ENCODE data around the gene PNPLA6. TPM values are rescaled to one million over a fixed set of nuclear protein-coding genes. Genes with fewer than 3 reads are reported as not detected.
A peak's percentile ranks its signal among the peaks of the same experiment; 100 is the strongest.

The PNPLA6 gene
- total RNA-seq, 1 experiment from 2014 or later, result 67.6 TPM

DNA sequence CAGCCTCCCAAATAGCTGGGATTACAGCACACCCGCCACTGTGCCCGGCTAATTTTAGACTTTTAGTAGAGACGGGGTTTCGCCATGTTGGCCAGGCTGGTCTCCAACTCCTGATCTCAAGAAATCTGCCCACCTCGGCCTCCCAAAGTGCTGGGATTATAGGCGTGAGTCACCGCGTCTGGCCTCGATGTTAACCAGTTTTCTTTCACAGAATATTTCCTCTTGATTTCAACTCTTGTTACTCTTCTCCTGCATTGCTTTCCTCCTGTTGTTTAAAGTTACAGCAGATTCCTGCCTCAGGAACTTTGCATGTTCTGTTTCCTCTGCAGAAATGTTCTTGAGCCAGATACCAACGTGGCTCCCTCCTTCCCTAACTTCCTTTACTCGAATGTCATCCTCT, 43.0 kb upstream of the PNPLA6 start:
- TF ChIP-seq, protein P1, sequence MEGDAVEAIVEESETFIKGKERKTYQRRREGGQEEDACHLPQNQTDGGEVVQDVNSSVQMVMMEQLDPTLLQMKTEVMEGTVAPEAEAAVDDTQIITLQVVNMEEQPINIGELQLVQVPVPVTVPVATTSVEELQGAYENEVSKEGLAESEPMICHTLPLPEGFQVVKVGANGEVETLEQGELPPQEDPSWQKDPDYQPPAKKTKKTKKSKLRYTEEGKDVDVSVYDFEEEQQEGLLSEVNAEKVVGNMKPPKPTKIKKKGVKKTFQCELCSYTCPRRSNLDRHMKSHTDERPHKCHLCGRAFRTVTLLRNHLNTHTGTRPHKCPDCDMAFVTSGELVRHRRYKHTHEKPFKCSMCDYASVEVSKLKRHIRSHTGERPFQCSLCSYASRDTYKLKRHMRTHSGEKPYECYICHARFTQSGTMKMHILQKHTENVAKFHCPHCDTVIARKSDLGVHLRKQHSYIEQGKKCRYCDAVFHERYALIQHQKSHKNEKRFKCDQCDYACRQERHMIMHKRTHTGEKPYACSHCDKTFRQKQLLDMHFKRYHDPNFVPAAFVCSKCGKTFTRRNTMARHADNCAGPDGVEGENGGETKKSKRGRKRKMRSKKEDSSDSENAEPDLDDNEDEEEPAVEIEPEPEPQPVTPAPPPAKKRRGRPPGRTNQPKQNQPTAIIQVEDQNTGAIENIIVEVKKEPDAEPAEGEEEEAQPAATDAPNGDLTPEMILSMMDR (IDR thresholded peaks at IDR 0.05; ENCODE audit: insufficient read depth in 1 of 2, low read depth in 1 of 2, low read length in 1 of 2, severe bottlenecking in 1 of 2, unreplicated experiment in 1 of 2), result no peak
- intact Hi-C loops (cut with micrococcal nuclease; ENCODE audit: unreplicated experiment), result no loop called here
- Histone ChIP-seq H3K4me3 (ENCODE audit: low read depth, low read length) (no peak overlapping the region), H3K36me3 (ENCODE audit: control insufficient read depth, insufficient read depth, low read length) (no peaks in the 10 kb centered on the region), H3K9me3 (no peaks in the 10 kb centered on the region), H3K4me1 (peaks cover 4% of the 10 kb centered on the region; the same call in 1 of the 2 replicates), H3K27me3 (replicated peaks; ENCODE audit: control insufficient read depth, insufficient read depth, low read length) (no peaks in the 10 kb centered on the region)
- BruUV-seq (replicated peaks), result no TSS peak
- Mint-ChIP-seq H3K27ac (ENCODE audit: unreplicated experiment) (no peak overlapping the region), H3K9me3 (ENCODE audit: unreplicated experiment) (no peaks in the 10 kb centered on the region), H3K27me3 (ENCODE audit: insufficient read depth, unreplicated experiment) (no peaks in the 10 kb centered on the region), H3K4me1 (ENCODE audit: low read depth, unreplicated experiment) (peaks cover 13% of the 10 kb centered on the region), H3K4me3 (ENCODE audit: unreplicated experiment) (no peak overlapping the region), H3K36me3 (ENCODE audit: insufficient read depth, unreplicated experiment) (peaks cover 9% of the 10 kb centered on the region)
- DNase-seq, result no peak
- ChIA-PET POLR2A (interaction anchor here (0.5 kb wide), 1 partner anchor 16 kb away, joined by 3 read pairs; no protein-coding TSS in a partner anchor), CTCF (no interaction called here)

DNA sequence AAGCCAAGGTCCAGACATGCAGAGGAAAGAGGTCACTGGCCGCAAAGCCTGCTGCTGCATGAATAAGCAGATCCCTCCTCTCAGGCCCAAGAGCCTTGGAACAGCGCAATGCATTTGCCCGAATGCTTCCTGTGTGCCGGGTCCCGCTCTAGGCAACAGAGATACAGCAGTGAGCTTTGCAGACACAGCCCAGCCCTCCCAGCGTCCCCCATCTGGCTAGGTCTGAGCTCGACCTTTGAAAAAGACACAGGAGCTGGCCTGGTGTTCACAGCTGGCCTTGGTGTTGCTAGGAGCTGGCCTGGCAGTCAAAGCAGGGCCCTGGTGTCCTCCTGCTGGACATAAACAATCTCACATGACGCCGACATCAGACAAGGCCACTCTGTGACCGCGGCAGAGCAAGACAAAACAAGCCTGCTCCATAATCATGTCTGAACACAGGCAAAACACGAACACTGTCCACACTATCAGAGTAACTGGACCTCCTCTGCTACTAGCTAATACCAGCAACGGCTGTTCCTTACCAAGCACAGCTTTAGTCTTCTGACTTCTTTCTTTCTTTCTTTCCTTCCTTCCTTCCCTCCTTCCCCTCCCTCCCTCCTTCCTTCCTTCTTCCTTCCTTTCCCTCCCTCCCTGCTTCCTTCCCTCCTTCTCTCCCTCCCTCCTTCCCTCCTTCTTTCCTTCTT, 41.0 kb upstream of the PNPLA6 start:
- Mint-ChIP-seq H3K4me1 (ENCODE audit: low read depth, unreplicated experiment) (peaks cover 13% of the 10 kb centered on the region), H3K9me3 (ENCODE audit: unreplicated experiment) (no peaks in the 10 kb centered on the region), H3K36me3 (ENCODE audit: insufficient read depth, unreplicated experiment) (peaks cover 2% of the 10 kb centered on the region), H3K4me3 (ENCODE audit: unreplicated experiment) (no peak overlapping the region), H3K27me3 (ENCODE audit: insufficient read depth, unreplicated experiment) (no peaks in the 10 kb centered on the region), H3K27ac (ENCODE audit: unreplicated experiment) (no peak overlapping the region)
- H3K4me1 ChIP-seq, result peaks cover 4% of the 10 kb centered on the region; the same call in 1 of the 2 replicates
- intact Hi-C loops (cut with micrococcal nuclease; ENCODE audit: unreplicated experiment), result no loop called here
- H3K4me3 ChIP-seq (ENCODE audit: low read depth, low read length), result no peak overlapping the region
- no TSS peak for BruUV-seq (replicated peaks)
- H3K9me3 ChIP-seq, result no peaks in the 10 kb centered on the region
- H3K27me3 ChIP-seq (replicated peaks; ENCODE audit: control insufficient read depth, insufficient read depth, low read length), result no peaks in the 10 kb centered on the region
- H3K36me3 ChIP-seq (ENCODE audit: control insufficient read depth, insufficient read depth, low read length), result no peaks in the 10 kb centered on the region
- ChIA-PET CTCF (interaction anchor here (1.0 to 1.1 kb wide), 2 partner anchors 11 to 74 kb away, joined by 3 read pairs; no protein-coding TSS in a partner anchor), POLR2A (no interaction called here)
- no peak for DNase-seq
- TF ChIP-seq, protein P1 (IDR thresholded peaks at IDR 0.05; ENCODE audit: insufficient read depth in 1 of 2, low read depth in 1 of 2, low read length in 1 of 2, severe bottlenecking in 1 of 2, unreplicated experiment in 1 of 2), result peak in 1 of 2 experiments; percentile 6

DNA sequence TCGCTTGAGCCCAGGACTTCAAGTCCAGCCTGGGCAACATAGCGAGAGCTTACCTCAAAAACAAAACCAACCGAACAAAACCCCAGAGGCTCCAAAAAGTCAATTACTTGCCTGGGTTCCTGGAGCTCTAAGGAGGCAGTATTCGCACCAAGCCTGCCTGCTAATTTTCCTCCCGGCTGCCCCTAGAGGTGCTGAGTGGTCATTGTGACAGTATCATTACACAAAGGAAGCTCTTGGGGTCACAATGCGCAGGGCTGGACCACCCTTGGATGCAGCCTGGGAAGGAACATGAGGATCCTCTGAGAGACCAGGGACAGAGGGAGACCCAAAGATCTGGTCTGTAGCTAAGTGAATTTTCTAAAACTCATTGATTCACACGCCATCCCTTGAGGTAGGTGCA, 38.2 kb upstream of the PNPLA6 start:
- CTCF ChIA-PET, result interaction anchor here (0.5 to 1.6 kb wide), 4 partner anchors 13 to 99 kb away, joined by 3 to 5 read pairs (median 3); partner anchors contain the start of gene MCOLN1
- Mint-ChIP-seq H3K4me3 (ENCODE audit: unreplicated experiment) (no peak overlapping the region), H3K4me1 (ENCODE audit: low read depth, unreplicated experiment) (peaks cover 6% of the 10 kb centered on the region), H3K9me3 (ENCODE audit: unreplicated experiment) (no peaks in the 10 kb centered on the region), H3K27me3 (ENCODE audit: insufficient read depth, unreplicated experiment) (no peaks in the 10 kb centered on the region), H3K36me3 (ENCODE audit: insufficient read depth, unreplicated experiment) (no peaks in the 10 kb centered on the region), H3K27ac (ENCODE audit: unreplicated experiment) (no peak overlapping the region)
- TF ChIP-seq, protein P1 (IDR thresholded peaks at IDR 0.05; ENCODE audit: insufficient read depth in 1 of 2, low read depth in 1 of 2, low read length in 1 of 2, severe bottlenecking in 1 of 2, unreplicated experiment in 1 of 2), result peak in 1 of 2 experiments; percentile 58
- no peaks in the 10 kb centered on the region for H3K9me3 ChIP-seq
- DNase-seq, result peak in 1 of 2 experiments; percentile 25
- no peaks in the 10 kb centered on the region for H3K27me3 ChIP-seq (replicated peaks; ENCODE audit: control insufficient read depth, insufficient read depth, low read length)
- BruUV-seq (replicated peaks), result no TSS peak
- no peaks in the 10 kb centered on the region for H3K36me3 ChIP-seq (ENCODE audit: control insufficient read depth, insufficient read depth, low read length)
- POLR2A ChIA-PET, result interaction anchor here (0.6 kb wide), 1 partner anchor 101 kb away, joined by 3 read pairs; no protein-coding TSS in a partner anchor
- intact Hi-C loops (cut with micrococcal nuclease; ENCODE audit: unreplicated experiment), result no loop called here
- no peaks in the 10 kb centered on the region for H3K4me1 ChIP-seq
- H3K4me3 ChIP-seq (ENCODE audit: low read depth, low read length), result no peak overlapping the region
